Non-pigmented ciliary epithelial cell (primary cell): ENCODE data around the gene FBXL12.
A peak's percentile ranks its signal among the peaks of the same experiment; 100 is the strongest.
"Not testable (repeated sequence)": the region's sequence is repeated elsewhere in the genome, so short reads cannot be mapped to it uniquely, and the experiment has no call there.

ENCODE experiments used
- DNase-seq: peaks from one replicate; pipeline ENCODE4 v3.0.0-alpha.2; 2010; ENCODE audit warnings: low read depth

The FBXL12 gene

DNA sequence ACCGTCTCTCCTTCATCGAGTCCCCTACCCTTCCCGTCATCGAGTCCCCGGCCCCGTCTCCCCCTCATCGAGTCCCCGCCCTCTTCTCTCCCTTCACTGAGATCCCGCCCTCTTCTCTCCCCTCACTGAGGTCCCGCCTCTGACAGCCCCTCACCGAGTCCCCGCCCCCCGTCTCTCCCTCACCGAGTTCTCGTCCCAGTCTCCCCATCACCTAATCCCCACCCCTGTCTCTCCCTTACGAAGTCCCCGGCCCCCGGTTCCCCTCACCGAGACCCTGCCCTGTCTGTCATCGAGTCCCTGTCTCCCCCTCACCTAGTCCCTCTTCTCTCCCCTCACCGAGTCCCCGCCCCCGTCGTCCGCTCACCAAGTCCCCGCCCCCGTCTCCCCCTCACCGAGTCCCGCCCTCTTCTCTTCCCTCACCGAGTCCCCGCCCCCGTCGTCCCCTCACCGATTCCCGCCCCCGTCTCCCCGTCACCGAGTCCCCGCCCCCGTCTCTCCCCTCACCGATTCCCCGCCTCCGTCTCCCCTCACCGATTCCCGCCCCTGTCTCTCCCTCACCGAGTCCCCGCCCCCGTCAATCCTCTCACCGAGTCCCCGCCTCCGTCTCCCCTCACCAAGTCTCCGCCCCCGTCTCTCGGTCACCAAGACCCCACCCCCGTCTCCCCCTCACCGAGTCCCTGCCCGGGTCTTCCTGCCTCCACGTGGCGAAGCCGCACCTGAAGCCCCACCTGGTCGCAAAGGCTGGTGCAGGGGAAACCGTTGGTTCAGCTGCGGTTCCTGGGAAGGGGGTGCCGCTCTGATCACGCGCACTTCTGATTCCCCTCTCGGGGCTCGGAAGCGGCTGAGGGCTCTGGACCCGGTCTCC, 26.4 kb downstream of the FBXL12 start:
- DNase-seq: peak; percentile 84

- DNase-seq: peak; percentile 78
Measured at GRCh38 chr19:9791552-9792205, 27.2 kb downstream of the FBXL12 start.

- DNase-seq: not testable (repeated sequence)
Measured at GRCh38 chr19:9791073-9791367, 27.9 kb downstream of the FBXL12 start.

DNA sequence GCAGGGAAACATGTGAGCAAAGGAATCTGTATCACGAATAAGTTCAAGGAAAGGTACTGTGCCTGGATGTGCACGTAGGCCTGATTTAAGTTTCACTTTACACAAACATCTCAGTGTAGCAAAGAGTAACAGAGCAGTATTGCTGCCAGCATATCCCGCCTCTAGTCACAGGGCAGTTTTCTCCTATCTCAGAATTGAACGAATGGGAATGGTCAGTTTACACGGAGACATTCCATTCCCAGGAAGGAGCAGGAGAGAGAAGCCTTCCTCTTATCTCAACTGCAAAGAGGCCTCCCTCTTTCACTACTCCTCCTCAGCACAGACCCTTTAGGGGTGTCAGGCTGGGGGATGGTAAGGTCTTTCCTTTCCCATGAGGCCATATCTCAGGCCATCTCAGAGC, 29.3 kb downstream of the FBXL12 start:
- DNase-seq: not testable (repeated sequence)

DNA sequence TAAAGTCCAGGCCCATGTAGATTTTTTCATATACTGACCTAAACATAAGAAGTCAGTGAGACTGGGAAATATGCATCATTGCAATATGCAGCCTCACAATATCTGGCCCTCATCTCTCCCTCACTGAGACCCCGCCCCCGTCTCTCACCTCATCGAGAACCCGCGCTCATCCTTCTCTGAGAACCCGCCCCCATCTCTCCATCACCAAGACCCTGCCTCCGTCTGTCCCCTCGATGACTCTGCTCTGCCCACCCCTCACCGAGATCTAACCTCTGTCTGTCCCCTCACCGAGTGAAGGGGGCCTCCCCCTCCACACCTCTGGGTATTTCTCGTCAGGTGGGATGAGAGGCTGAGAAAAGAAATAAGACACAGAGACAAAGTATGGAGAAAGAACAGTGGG, 29.8 kb downstream of the FBXL12 start:
- no peak for DNase-seq

GRCh38 chr19:9788604-9789003, 30.3 kb downstream of the FBXL12 start:
- not testable (repeated sequence) for DNase-seq

DNA sequence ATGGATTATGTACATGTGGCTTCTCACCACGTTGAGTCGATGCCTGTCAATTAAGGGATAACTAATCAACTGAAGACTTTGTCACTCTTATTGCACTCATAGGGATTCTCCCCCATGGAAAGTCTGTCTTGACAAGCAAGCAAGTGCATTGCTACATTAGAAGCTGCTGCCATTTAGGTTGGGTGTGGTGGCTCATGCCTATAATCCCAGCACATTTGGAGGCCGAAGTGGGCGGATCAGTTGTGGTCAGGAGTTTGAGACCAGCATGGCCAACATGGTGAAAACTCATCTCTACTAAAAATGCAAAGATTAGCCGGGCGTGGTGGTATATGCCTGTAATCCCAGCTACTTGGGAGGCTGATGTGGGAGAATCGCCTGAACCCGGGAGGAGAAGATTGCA, 32.1 kb downstream of the FBXL12 start:
- no peak for DNase-seq

DNA sequence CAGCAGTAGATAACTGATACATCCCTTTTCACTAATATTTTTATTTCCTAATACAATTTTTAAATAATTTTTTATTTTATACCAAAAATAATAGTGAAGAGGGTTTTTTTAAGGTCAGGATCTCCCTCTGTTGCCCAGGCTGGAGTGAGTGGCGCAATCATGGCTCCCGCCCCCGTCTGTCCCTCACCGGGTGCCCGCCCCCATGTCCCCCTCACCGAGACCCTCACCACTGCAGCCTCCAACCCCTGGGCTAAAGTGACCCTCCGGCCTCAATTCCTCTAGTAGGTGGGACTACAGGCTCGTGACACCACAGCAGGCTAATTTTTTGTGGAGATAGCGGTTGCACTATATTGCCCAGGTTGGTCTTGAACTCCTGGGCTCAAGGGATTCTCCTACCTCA, 32.5 kb downstream of the FBXL12 start:
- DNase-seq: no peak

DNA sequence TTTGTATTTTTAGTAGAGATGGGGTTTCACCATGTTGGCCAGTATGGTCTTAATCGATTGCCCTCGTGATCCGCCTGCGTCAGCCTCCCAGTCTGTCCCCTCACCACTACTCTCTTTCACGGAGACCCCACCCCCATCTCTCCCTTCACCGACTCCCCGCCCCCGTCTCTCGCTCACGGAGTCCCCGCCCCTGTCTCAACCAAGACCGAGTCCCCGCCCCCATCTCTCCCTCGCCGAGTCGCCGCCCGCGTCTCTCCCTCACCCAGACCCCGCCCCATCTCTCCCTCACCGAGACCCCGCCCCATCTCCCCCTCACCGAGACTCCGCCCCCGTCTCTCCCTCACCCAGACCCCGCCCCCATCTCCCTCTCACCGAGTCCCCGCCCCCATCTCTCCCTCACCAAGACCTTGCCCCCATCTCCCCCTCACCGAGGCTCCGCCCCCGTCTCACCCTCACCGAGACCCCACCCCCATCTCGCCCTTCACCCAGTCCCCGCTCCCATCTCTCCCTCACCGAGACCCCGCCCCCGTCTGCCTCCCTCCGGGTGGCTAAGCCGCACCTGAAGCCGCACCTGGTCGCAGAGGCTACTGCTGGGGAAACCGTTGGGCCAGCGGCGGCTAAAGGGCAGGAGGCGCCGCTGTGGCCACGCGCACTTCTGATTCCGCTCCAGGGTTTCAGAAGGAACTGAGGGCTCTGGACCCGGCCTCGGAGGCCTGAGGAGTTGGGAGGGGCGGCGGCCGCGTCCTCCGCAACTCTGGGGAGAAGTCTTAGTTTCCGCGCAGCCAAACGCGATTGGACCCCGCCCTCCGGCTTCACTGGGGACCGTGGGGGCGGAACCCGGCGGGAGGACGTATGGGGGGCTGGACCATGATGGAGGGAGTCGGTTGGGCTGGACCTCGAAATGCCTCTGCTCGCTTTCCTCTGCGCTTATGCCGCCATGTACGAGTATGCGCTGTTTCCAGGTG, 33.2 kb downstream of the FBXL12 start:
- DNase-seq: peak; percentile 73

GRCh38 chr19:9784163-9784496, 34.7 kb downstream of the FBXL12 start:
- DNase-seq: not testable (repeated sequence)

- DNase-seq: no peak
Measured at GRCh38 chr19:9782338-9782737, 36.5 kb downstream of the FBXL12 start.

DNA sequence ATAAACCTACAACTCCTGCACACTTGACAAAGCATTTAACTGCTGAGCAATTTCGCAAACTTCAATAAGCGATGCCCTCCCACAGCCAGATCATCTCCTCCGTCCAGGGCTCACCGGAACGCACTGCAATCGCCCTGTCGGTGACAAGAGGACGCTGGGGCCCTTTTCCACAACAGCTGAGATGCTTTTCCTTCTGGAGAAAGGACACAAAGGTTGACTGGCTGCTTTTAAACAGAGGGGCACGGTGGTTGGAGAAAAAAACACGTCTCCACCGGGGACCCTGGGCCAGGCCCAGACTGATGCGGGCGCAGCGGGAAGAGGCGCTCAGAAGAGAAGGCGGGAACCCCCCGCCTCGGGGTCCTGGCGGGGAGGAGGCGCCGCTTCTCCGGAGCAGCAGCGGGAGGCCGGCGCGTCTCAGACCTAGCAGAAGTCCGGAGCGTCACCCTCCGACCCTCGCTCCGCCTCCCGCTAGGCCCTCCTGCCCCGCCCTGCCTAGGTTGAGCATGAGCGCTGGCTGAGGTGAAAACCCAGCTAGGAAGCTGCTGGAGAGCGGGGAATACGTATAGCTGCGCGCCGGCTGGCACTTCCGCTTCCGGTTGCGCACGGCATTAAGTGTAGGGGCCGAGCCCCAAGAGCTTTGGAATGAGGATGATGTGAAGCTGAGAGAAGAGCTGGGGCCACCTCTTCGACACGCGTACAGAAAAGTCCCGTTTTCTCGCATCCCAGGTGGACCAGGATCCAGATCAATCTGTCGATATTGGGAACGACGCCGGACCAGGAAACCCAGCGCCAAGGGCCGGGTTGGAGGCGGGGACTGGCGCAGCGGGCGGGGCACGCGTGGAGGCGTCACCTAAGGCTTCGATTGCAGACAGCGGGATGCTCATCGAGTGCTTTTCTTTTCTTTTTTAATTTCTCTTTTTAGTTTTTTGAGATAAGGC, 50.4 kb downstream of the FBXL12 start, which contains the start of gene ZNF846:
Gene ZNF846, minus strand, starts transcription at position 564 of the 938 bp plus-strand sequence. CDS start 3,788 bp downstream, outside the sequence.
- peak; percentile 81 for DNase-seq
